ENCODE data around the gene INTS7.

Gene INTS7

DNA sequence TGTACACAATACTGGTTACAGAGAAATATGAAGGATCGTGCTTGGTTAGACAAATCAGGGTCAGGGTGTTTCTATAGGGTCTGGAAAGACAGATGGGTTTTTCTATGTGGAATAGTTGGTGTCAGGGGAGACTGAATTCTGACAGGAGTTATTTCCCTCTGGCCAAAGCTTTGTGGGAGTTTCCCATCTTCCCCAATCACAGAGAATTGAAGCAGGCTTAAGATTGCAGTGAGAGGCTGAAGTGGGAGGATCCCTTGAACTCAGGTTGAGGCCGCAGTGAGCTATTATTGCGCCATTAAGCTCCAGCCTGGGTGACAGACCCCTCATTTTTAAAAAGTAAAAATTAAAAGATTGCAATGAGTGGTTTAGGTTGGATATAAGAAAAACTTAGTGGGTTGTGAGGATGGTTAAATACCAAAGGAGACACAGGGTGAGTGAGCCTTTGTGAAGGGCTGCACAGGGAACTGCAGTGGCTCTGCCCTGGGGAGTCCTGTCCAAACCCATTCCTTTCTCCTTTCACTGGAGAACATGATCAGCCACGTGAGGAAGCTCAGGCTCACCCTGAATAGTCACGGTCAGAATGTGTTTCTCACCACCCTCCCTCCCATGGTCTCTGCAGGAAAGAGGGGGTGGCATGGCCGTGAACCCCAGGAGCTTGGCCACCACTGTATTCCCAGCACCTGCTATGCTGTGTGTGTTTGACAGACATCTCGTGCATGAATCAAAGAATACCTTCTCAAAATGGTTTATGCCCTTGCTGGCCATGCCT, 101.2 kb downstream of the INTS7 start:
- Histone ChIP-seq H3K23ac (ENCODE audit: low read length in 2 of 2) (no peak overlapping the region), H3K27ac (ENCODE audit: low read length, poor library complexity, severe bottlenecking) (no peak overlapping the region), H2BK12ac (ENCODE audit: low read length in 2 of 2) (no peak overlapping the region), H3K4me1 (ENCODE audit: control insufficient read depth, insufficient read depth, low read depth, low read length) (peaks cover 3% of the 10 kb centered on the region), H3K4me3 (ENCODE audit: insufficient read depth in 1 of 2, low read depth in 1 of 2, low read length in 2 of 2) (no peak overlapping the region), H3K14ac (ENCODE audit: low read length in 2 of 2) (no peak overlapping the region), H2AFZ (ENCODE audit: low read depth, low read length) (no peak overlapping the region), H3K9me3 (ENCODE audit: control insufficient read depth, low read length) (no peaks in the 10 kb centered on the region), H3K18ac (ENCODE audit: low read depth in 1 of 2, low read length in 2 of 2) (no peak overlapping the region), H3K27me3 (ENCODE audit: control insufficient read depth in 1 of 2, insufficient read depth in 1 of 2, low read length in 2 of 2) (peaks cover 0 to 11% of the 10 kb centered on the region in 2 experiments), H3K9ac (ENCODE audit: low read length) (no peak overlapping the region), H4K91ac (ENCODE audit: low read length) (no peak overlapping the region), H2BK15ac (ENCODE audit: low read depth, poor library complexity, severe bottlenecking) (no peak overlapping the region), H3K4me2 (ENCODE audit: low read length, poor library complexity, severe bottlenecking) (no peak overlapping the region), H3K36me3 (ENCODE audit: control insufficient read depth in 1 of 2, insufficient read depth in 2 of 2, low read depth in 1 of 2, low read length in 2 of 2) (no peaks in the 10 kb centered on the region), H2BK120ac (ENCODE audit: low read depth, low read length) (no peak overlapping the region), H3K4ac (ENCODE audit: low read depth in 1 of 2, low read length in 2 of 2) (no peak overlapping the region), H2AK5ac (ENCODE audit: low read length, severe bottlenecking) (no peak overlapping the region), H4K8ac (ENCODE audit: low read length) (no peak overlapping the region), H3K79me1 (replicated peaks; ENCODE audit: low read length, poor library complexity, severe bottlenecking) (no peaks in the 10 kb centered on the region), H2BK5ac (ENCODE audit: low read depth, low read length, poor library complexity, severe bottlenecking) (no peak overlapping the region)
- no peak for DNase-seq
- 79% methylated on average over 7 of the region's 7 CpGs for WGBS

DNA sequence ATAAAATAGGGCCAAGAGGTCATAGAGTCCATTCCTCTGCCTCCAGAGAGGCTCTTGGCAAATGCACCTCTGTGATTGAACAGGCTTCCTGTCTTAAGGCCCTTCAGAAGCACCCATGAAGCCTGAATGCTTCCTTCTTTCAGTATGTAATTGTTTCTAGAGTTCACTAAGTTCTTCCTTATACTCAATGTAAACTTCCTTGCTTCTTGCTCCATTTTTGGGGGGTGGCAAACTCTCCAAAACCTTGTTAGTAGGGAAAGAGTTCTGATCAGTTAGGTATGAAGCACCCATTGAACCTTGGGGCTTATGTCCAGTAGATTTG, 102.5 kb downstream of the INTS7 start:
- Histone ChIP-seq H2AK5ac (ENCODE audit: low read length, severe bottlenecking) (no peak overlapping the region), H3K4me1 (ENCODE audit: control insufficient read depth, insufficient read depth, low read depth, low read length) (peaks cover 3% of the 10 kb centered on the region), H2BK12ac (ENCODE audit: low read length in 2 of 2) (no peak overlapping the region), H3K4ac (ENCODE audit: low read depth in 1 of 2, low read length in 2 of 2) (no peak overlapping the region), H3K9me3 (ENCODE audit: control insufficient read depth, low read length) (no peaks in the 10 kb centered on the region), H2BK15ac (ENCODE audit: low read depth, poor library complexity, severe bottlenecking) (no peak overlapping the region), H2BK5ac (ENCODE audit: low read depth, low read length, poor library complexity, severe bottlenecking) (no peak overlapping the region), H3K23ac (ENCODE audit: low read length in 2 of 2) (no peak overlapping the region), H2BK120ac (ENCODE audit: low read depth, low read length) (no peak overlapping the region), H3K4me2 (ENCODE audit: low read length, poor library complexity, severe bottlenecking) (no peak overlapping the region), H3K27ac (ENCODE audit: low read length, poor library complexity, severe bottlenecking) (no peak overlapping the region), H3K36me3 (ENCODE audit: control insufficient read depth in 1 of 2, insufficient read depth in 2 of 2, low read depth in 1 of 2, low read length in 2 of 2) (no peaks in the 10 kb centered on the region), H3K4me3 (ENCODE audit: insufficient read depth in 1 of 2, low read depth in 1 of 2, low read length in 2 of 2) (no peak overlapping the region), H3K9ac (ENCODE audit: low read length) (no peak overlapping the region), H3K18ac (ENCODE audit: low read depth in 1 of 2, low read length in 2 of 2) (no peak overlapping the region), H4K8ac (ENCODE audit: low read length) (no peak overlapping the region), H2AFZ (ENCODE audit: low read depth, low read length) (no peak overlapping the region), H3K79me1 (replicated peaks; ENCODE audit: low read length, poor library complexity, severe bottlenecking) (no peaks in the 10 kb centered on the region), H3K14ac (ENCODE audit: low read length in 2 of 2) (no peak overlapping the region), H4K91ac (ENCODE audit: low read length) (no peak overlapping the region), H3K27me3 (ENCODE audit: control insufficient read depth in 1 of 2, insufficient read depth in 1 of 2, low read length in 2 of 2) (peaks cover 0 to 11% of the 10 kb centered on the region in 2 experiments)
- DNase-seq: no peak

DNA sequence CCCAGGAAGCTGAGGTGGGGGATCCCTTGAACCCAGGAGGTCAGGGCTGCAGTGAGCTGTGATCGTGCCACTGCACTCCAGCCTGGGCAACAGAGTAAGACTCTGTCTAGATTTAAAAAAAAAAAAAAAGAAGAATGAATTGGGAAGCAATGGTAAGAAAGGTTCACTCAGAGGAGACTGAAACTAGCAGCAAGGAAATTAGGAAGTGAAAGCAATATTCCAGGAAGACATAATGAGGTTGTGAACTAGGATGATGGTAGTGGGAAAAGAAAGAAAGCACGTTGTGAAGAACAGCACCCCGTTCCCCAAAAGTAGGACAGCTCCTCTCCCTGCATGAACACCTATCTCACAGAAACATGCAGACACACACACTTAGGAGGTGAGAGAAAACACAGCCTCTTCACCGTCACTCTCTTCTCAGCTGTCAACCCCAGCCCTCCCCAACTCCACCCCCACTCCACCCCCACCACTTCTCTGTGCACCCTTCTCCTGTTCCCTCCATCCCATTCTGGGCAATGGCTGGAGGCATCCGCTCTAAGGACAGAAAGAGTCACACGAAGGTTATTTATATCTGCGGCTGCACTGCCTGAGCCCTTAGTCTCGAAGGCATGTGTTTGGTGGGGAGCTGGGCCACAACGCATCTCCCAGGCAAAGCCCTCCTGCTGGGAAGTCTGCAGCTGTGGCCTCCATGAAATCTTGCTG, 103.0 kb downstream of the INTS7 start:
- Histone ChIP-seq H3K4me2 (ENCODE audit: low read length, poor library complexity, severe bottlenecking) (no peak overlapping the region), H3K4me3 (ENCODE audit: insufficient read depth in 1 of 2, low read depth in 1 of 2, low read length in 2 of 2) (no peak overlapping the region), H3K9ac (ENCODE audit: low read length) (no peak overlapping the region), H4K8ac (ENCODE audit: low read length) (no peak overlapping the region), H3K27me3 (ENCODE audit: control insufficient read depth in 1 of 2, insufficient read depth in 1 of 2, low read length in 2 of 2) (peaks cover 0 to 11% of the 10 kb centered on the region in 2 experiments), H3K9me3 (ENCODE audit: control insufficient read depth, low read length) (no peaks in the 10 kb centered on the region), H3K36me3 (ENCODE audit: control insufficient read depth in 1 of 2, insufficient read depth in 2 of 2, low read depth in 1 of 2, low read length in 2 of 2) (no peaks in the 10 kb centered on the region), H2BK15ac (ENCODE audit: low read depth, poor library complexity, severe bottlenecking) (no peak overlapping the region), H3K14ac (ENCODE audit: low read length in 2 of 2) (no peak overlapping the region), H3K79me1 (replicated peaks; ENCODE audit: low read length, poor library complexity, severe bottlenecking) (no peaks in the 10 kb centered on the region), H3K27ac (ENCODE audit: low read length, poor library complexity, severe bottlenecking) (no peak overlapping the region), H2BK12ac (ENCODE audit: low read length in 2 of 2) (no peak overlapping the region), H2BK5ac (ENCODE audit: low read depth, low read length, poor library complexity, severe bottlenecking) (no peak overlapping the region), H3K4ac (ENCODE audit: low read depth in 1 of 2, low read length in 2 of 2) (no peak overlapping the region), H3K18ac (ENCODE audit: low read depth in 1 of 2, low read length in 2 of 2) (no peak overlapping the region), H3K4me1 (ENCODE audit: control insufficient read depth, insufficient read depth, low read depth, low read length) (peaks cover 3% of the 10 kb centered on the region), H2AFZ (ENCODE audit: low read depth, low read length) (no peak overlapping the region), H2AK5ac (ENCODE audit: low read length, severe bottlenecking) (no peak overlapping the region), H4K91ac (ENCODE audit: low read length) (no peak overlapping the region), H3K23ac (ENCODE audit: low read length in 2 of 2) (no peak overlapping the region), H2BK120ac (ENCODE audit: low read depth, low read length) (no peak overlapping the region)
- no peak for DNase-seq
- 77% methylated on average over 9 of the region's 9 CpGs for WGBS

DNA sequence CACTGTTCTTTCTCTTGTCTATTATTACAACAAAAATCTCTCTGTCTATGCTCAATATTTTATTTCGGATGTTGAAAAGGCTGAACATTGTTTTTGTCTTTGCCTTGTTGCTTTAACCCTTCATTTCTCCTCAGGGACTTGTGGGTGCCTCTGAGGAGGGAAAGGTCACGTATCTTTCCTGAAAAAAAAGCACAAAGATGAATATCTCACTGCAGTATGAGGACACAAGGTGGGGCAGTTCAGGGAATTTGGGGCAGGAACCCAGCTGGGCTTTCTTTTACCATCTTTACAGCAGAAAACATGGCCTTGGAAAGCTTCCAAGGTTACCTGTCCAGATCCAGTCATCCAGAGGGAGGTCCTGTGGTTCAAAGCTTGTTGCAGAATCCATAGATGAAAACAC, 105.7 kb downstream of the INTS7 start:
- no peak overlapping the region for H3K4me2 ChIP-seq (ENCODE audit: low read length, poor library complexity, severe bottlenecking)

More for the DNA sequence above, 105.7 kb downstream of the INTS7 start:
- no peak for DNase-seq
- no peak overlapping the region for H4K91ac ChIP-seq (ENCODE audit: low read length)
- peak overlapping the region in 1 of 2 experiments; percentile 30 for H3K4ac ChIP-seq (ENCODE audit: low read depth in 1 of 2, low read length in 2 of 2)
- no peak overlapping the region for H2BK12ac ChIP-seq (ENCODE audit: low read length in 2 of 2)
- H3K9me3 ChIP-seq (ENCODE audit: control insufficient read depth, low read length): no peaks in the 10 kb centered on the region
- no peak overlapping the region for H2AFZ ChIP-seq (ENCODE audit: low read depth, low read length)
- no peak overlapping the region for H3K27ac ChIP-seq (ENCODE audit: low read length, poor library complexity, severe bottlenecking)
- H3K9ac ChIP-seq (ENCODE audit: low read length): no peak overlapping the region
- no peaks in the 10 kb centered on the region for H3K79me1 ChIP-seq (replicated peaks; ENCODE audit: low read length, poor library complexity, severe bottlenecking)
- H3K4me3 ChIP-seq (ENCODE audit: insufficient read depth in 1 of 2, low read depth in 1 of 2, low read length in 2 of 2): no peak overlapping the region
- peaks cover 3% of the 10 kb centered on the region for H3K4me1 ChIP-seq (ENCODE audit: control insufficient read depth, insufficient read depth, low read depth, low read length)
- H2BK120ac ChIP-seq (ENCODE audit: low read depth, low read length): no peak overlapping the region
- no peaks in the 10 kb centered on the region for H3K36me3 ChIP-seq (ENCODE audit: control insufficient read depth in 1 of 2, insufficient read depth in 2 of 2, low read depth in 1 of 2, low read length in 2 of 2)
- H2BK15ac ChIP-seq (ENCODE audit: low read depth, poor library complexity, severe bottlenecking): no peak overlapping the region
- H3K18ac ChIP-seq (ENCODE audit: low read depth in 1 of 2, low read length in 2 of 2): no peak overlapping the region
- peaks cover 0 to 11% of the 10 kb centered on the region in 2 experiments for H3K27me3 ChIP-seq (ENCODE audit: control insufficient read depth in 1 of 2, insufficient read depth in 1 of 2, low read length in 2 of 2)
- H2BK5ac ChIP-seq (ENCODE audit: low read depth, low read length, poor library complexity, severe bottlenecking): no peak overlapping the region
- WGBS: 87% methylated on average over 2 of the region's 2 CpGs
- H3K14ac ChIP-seq (ENCODE audit: low read length in 2 of 2): no peak overlapping the region
- no peak overlapping the region for H3K23ac ChIP-seq (ENCODE audit: low read length in 2 of 2)
- no peak overlapping the region for H4K8ac ChIP-seq (ENCODE audit: low read length)
- no peak overlapping the region for H2AK5ac ChIP-seq (ENCODE audit: low read length, severe bottlenecking)
